HG03039 (cell line): ENCODE measurements around the gene PSMD13.
"Not testable (repeated sequence)": the region's sequence is repeated elsewhere in the genome, so short reads cannot be mapped to it uniquely, and the experiment has no call there.

Source experiments
- ATAC-seq: cut with Tn5 transposase; IDR thresholded peaks from one replicate; pipeline ENCODE4 v1.9.1; 2021; ENCODE audit warnings: mild to moderate bottlenecking, moderate library complexity; ENCODE audit not compliant: unreplicated experiment

PSMD13 gene

DNA sequence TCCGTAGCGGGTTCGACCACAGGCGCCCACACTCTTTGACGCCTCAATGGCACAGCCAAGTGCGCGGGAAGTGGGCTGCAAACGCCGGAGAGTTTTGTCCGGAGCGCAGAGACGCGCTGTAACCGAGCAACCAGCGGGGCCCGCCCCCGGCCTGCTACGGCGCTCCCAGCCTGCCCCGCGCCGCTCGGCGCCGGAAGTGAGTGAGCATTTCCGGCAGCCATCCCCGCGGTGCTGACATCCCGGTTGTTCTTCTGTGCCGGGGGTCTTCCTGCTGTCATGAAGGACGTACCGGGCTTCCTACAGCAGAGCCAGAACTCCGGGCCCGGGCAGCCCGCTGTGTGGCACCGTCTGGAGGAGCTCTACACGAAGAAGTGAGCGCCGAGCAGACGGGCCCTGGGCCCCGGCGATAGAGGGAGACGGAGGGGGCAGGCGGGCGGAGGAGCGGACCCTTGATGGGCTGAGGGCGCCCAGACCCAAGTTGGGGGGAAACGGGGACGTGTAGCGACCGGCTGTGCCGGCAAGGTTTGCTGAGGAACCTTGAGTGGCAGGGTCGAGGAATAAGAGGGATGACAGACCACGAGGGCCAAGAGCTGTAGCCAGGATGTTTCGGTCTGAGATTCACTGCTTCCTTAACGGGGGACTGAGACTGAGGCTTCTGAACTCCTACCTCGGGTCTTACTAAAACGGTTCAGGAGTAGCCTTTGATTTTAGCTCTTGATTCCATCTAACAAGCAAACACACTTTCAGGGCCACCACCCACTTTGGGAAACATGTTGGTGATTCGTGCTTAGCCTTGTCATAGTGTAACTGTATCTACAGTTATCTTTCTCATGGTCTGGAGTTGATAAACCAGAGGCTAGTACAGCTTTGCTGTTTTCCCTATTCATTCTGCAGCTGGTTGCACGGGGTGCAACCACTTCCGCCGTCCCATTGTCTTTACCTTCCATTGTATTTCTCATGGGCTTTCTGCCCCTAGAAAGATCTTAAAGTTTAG is at the start of gene PSMD13:
PSMD13 (plus strand) TSS at position 203 of the 994 bp plus-strand sequence; CDS start at position 277, 74 bp downstream.
- peak; percentile 77 for ATAC-seq

- ATAC-seq = not testable (repeated sequence)
Measured at GRCh38 chr11:189200-189783, 47.5 kb upstream of the PSMD13 start.

- peak; percentile 72 for ATAC-seq
Measured at GRCh38 chr11:189843-190311, 46.9 kb upstream of the PSMD13 start.

GRCh38 chr11:190546-190945 is 46.2 kb upstream of the PSMD13 start:
- not testable (repeated sequence) for ATAC-seq

- not testable (repeated sequence) for ATAC-seq
Measured at GRCh38 chr11:191490-192478, 45.0 kb upstream of the PSMD13 start.

- ATAC-seq = not testable (repeated sequence)
Measured at GRCh38 chr11:192674-193128, 44.1 kb upstream of the PSMD13 start, which contains the start of gene SCGB1C1. SCGB1C1 (plus strand) TSS chr11:193078; CDS start chr11:193100, 22 bp downstream.

GRCh38 chr11:193481-193880 is 43.3 kb upstream of the PSMD13 start:
- ATAC-seq = not testable (repeated sequence)

GRCh38 chr11:196786-197731 is 39.7 kb upstream of the PSMD13 start:
- no peak for ATAC-seq

GRCh38 chr11:197741-198235 is 39.0 kb upstream of the PSMD13 start:
- no peak for ATAC-seq

DNA sequence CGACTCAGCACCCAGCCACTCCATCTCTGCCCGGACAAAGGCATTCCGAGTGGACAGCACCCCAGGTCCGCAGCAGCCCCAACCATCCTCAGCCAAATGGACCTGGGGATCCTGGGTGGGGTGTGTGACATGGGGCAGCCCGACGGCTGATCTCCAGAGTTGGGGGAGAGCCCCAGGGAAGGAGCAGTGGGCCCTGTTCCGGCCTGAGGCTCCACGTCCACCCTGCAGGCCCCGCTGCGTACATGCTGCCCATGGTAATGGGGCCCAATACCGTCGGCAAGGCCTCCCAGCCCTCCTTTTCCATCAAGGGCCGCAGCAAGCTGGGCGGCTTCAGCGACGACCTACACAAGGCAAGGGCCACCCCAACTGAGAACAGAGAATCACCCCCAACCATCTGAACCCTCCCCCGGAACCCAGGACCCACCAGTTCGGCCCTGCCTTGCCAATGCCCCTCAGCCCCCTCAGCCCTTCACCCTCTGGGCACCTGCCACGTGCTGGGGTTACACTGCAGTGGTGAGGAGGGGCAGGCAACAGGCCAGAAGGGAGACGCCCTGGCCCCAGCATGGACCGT is 38.5 kb upstream of the PSMD13 start:
- ATAC-seq = no peak

DNA sequence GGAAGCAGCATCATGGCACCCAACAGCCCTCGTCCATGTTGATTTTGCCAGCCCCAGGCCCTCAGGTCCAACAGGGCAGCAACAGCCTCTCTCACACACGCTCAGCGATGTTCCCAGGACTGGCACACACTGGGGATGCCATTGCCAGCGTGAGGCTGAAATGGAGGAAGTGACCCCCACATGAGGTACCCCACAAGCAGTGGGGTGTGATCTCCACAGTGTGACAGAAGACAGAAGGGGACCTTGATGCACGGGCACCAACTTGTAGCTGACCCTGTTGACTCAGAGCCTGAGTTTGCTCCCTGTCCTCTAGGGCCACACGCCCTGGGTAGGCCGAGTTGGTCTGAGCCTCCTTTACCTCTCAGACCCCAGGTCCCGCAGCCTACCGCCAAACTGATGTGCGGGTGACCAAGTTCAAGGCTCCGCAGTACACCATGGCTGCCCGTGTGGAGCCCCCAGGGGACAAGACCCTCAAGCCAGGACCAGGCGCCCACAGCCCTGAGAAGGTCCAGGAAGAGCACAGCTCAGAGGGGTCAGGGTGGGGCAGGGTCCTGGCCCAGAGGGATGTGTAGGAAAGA is 37.7 kb upstream of the PSMD13 start:
- ATAC-seq = no peak

GRCh38 chr11:199782-200181 is 37.0 kb upstream of the PSMD13 start:
- no peak for ATAC-seq

DNA sequence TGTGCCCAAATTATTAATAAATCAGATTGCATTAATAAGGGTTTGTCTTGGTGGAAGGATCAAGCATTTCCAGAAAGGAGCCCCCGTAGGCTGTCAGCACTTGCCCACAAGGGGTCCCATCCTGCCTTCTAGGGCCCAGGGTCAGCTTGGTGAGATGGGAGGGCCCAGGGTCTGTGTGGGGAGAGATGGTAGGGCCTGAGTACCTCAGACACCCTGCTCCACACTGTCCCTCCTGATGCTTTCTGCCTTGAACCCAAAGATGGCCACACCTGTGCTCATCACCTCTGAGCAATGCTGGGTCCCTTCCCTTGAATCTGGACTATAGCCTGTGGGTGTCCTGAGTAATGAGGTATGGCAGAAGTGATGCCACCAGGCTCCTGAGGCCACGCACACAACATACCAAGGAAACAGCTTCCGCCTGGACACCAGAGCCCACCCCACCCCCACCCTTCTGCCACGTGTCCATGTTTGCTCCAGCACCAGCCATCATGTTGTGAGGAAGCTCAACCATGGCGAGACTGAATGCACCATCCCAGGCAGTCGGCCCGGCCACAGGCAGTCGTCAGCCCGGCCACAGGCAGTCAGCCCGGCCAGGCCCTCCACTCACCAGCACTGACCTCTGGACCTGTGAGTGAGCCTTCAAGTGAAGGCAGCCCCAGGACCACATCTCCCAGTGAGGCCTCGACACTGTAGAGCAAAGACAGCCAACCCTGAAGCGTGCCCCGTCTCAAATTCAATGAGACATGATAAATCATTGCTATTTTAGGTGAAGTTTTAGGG is 36.4 kb upstream of the PSMD13 start:
- no peak for ATAC-seq

GRCh38 chr11:201966-202365 is 34.8 kb upstream of the PSMD13 start:
- ATAC-seq = no peak

DNA sequence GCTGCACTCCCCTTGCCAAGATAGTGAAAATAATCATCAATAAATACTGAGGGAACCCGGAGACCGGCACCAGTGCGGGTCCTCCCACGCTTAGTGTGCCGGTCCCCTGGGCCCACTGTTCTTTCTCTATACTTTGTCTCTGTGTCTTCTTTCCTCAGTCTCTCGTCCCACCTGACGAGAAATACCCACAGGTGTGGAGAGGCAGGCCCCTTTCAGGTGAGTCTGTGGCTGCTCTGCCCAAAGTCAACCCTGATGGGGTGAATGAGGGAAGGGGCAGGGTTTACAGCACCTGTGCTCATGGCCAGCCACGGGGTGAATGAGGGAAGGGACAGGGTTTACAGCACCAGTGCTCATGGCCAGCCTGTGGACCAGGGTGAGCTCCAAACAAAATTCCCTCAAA is 34.3 kb upstream of the PSMD13 start:
- no peak for ATAC-seq

GRCh38 chr11:203056-203944 is 33.5 kb upstream of the PSMD13 start:
- ATAC-seq = no peak
